Measurements from ENCODE around the gene EPSTI1. TPM values are rescaled to one million over a fixed set of nuclear protein-coding genes. Genes with fewer than 3 reads are reported as not detected.

EPSTI1 gene
- total RNA-seq, 1 donor = 15.1 TPM

- DNase-seq (ENCODE audit: low read depth) = peak; percentile 28
- no peak overlapping the region for H3K4me3 ChIP-seq (ENCODE audit: low read depth, low read length)
- TF ChIP-seq, protein P1, sequence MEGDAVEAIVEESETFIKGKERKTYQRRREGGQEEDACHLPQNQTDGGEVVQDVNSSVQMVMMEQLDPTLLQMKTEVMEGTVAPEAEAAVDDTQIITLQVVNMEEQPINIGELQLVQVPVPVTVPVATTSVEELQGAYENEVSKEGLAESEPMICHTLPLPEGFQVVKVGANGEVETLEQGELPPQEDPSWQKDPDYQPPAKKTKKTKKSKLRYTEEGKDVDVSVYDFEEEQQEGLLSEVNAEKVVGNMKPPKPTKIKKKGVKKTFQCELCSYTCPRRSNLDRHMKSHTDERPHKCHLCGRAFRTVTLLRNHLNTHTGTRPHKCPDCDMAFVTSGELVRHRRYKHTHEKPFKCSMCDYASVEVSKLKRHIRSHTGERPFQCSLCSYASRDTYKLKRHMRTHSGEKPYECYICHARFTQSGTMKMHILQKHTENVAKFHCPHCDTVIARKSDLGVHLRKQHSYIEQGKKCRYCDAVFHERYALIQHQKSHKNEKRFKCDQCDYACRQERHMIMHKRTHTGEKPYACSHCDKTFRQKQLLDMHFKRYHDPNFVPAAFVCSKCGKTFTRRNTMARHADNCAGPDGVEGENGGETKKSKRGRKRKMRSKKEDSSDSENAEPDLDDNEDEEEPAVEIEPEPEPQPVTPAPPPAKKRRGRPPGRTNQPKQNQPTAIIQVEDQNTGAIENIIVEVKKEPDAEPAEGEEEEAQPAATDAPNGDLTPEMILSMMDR (IDR thresholded peaks at IDR 0.05; ENCODE audit: insufficient read depth, low read depth, low read length) = no peak
Measured at GRCh38 chr13:43005460-43006236, 13.6 kb upstream of the EPSTI1 start.

- TF ChIP-seq, protein P1 (IDR thresholded peaks at IDR 0.05; ENCODE audit: insufficient read depth, low read depth, low read length) = no peak
- DNase-seq (ENCODE audit: low read depth) = no peak
- no peak overlapping the region for H3K4me3 ChIP-seq (ENCODE audit: low read depth, low read length)
Measured at GRCh38 chr13:43003729-43004128, 11.7 kb upstream of the EPSTI1 start.

GRCh38 chr13:43003010-43003409 is 11.0 kb upstream of the EPSTI1 start:
- TF ChIP-seq, protein P1 (IDR thresholded peaks at IDR 0.05; ENCODE audit: insufficient read depth, low read depth, low read length) = no peak
- H3K4me3 ChIP-seq (ENCODE audit: low read depth, low read length) = no peak overlapping the region
- no peak for DNase-seq (ENCODE audit: low read depth)

DNA sequence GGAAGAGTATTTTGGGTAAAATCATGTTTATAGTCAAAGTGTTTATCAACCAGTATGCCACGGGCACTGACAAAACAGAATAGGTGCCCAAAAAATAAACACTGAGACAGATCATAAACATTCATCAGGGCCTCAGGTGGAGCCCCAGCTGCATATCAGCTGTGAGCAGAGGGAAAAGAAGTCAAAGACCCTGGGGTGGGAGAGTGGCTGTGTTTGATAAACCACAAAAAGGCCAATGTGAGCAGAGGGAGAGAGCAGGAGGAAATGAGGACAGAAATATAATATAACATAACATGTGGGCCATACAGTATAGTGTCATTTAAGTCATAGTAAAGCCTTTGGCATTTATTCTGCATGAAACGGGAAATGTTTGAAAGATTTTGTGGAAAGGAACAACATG is 10.0 kb upstream of the EPSTI1 start:
- H3K4me3 ChIP-seq (ENCODE audit: low read depth, low read length) = no peak overlapping the region
- no peak for DNase-seq (ENCODE audit: low read depth)
- TF ChIP-seq, protein P1 (IDR thresholded peaks at IDR 0.05; ENCODE audit: insufficient read depth, low read depth, low read length) = no peak

DNA sequence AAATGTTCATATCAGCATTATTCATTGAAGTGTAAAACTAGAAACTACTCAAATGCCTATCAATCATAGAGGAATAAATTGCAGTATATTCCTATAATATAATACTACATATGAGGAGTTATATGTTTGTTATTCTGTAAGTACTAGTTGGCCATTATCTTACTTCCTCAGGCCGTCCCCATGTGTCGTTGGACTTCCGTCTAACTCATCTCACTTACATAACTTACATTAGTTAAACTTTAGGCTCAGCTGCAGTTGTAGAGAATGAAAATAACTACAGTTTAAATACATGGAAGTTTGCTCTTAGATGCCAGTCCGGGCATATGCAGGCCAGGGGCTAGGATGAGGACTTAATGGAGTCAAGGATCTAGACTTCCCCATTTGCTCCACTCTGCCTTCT is 8.6 kb upstream of the EPSTI1 start:
- DNase-seq (ENCODE audit: low read depth) = no peak
- H3K4me3 ChIP-seq (ENCODE audit: low read depth, low read length) = no peak overlapping the region
- TF ChIP-seq, protein P1 (IDR thresholded peaks at IDR 0.05; ENCODE audit: insufficient read depth, low read depth, low read length) = no peak

DNA sequence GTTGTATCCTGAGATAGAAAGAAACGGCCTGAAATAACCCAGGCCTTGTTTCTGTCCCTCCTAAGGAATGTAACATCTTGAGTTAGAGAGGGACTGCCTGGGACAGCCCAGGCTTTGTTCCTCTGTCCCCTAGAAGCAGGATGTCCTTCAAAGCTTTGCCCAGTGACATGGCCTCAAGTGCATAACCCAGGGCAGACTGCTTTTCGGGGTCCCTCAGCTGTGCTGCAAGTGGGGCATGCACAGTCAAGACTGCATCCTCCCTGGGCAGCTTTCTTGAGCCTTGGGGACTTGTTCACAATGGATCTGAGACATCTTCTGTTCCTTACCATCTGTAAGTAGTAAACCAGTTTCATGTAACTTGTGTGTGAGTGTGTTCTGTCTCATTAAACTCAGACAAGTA is 7.5 kb upstream of the EPSTI1 start:
- DNase-seq (ENCODE audit: low read depth) = no peak
- H3K4me3 ChIP-seq (ENCODE audit: low read depth, low read length) = no peak overlapping the region
- TF ChIP-seq, protein P1 (IDR thresholded peaks at IDR 0.05; ENCODE audit: insufficient read depth, low read depth, low read length) = no peak

GRCh38 chr13:42997381-42997780 is 5.3 kb upstream of the EPSTI1 start:
- DNase-seq (ENCODE audit: low read depth) = peak; percentile 51
- H3K4me3 ChIP-seq (ENCODE audit: low read depth, low read length) = no peak overlapping the region
- TF ChIP-seq, protein P1 (IDR thresholded peaks at IDR 0.05; ENCODE audit: insufficient read depth, low read depth, low read length) = no peak
